Astrocyte of the cerebellum (primary cell): ENCODE data around the gene POMGNT1.

Experiments used
- DNase-seq: peaks from one replicate; pipeline ENCODE4 v3.0.0-alpha.2; 2011; ENCODE audit warnings: low read depth
- H3K4me3 ChIP-seq: 2 replicates; pipeline ENCODE4 v1.5.1; 2011; ENCODE audit warnings: mild to moderate bottlenecking, low read depth, low read length, moderate library complexity
- CTCF ChIP-seq: IDR thresholded peaks from 2 replicates; pipeline ENCODE4 v1.5.1; 2012; ENCODE audit warnings: low read length, low read depth, moderate library complexity, mild to moderate bottlenecking; ENCODE audit errors: missing control alignments
- in situ Hi-C: cut with HindIII; loops from 2 replicates; pipeline ENCODE4 v1.10.0; 2017; ENCODE audit warnings: low sequenced_read_pairs

The POMGNT1 gene

GRCh38 chr1:46175243-46175642 is 23.0 kb downstream of the POMGNT1 start:
- in situ Hi-C loops, result no loop called here

GRCh38 chr1:46174448-46175231 is 23.6 kb downstream of the POMGNT1 start, which contains the start of gene TSPAN1:
Gene TSPAN1 (plus strand): TSS chr1:46175087. CDS start chr1:46181108, 6,021 bp downstream.
- TF ChIP-seq CTCF, result no peak
- DNase-seq, result no peak
- no peak within 1 kb of the TSS for H3K4me3 ChIP-seq
- in situ Hi-C loops, result no loop called here

More at GRCh38 chr1:46175243-46175642, 23.0 kb downstream of the POMGNT1 start:
- no peak for TF ChIP-seq CTCF
- no peak for DNase-seq
- H3K4me3 ChIP-seq, result no peak overlapping the region

DNA sequence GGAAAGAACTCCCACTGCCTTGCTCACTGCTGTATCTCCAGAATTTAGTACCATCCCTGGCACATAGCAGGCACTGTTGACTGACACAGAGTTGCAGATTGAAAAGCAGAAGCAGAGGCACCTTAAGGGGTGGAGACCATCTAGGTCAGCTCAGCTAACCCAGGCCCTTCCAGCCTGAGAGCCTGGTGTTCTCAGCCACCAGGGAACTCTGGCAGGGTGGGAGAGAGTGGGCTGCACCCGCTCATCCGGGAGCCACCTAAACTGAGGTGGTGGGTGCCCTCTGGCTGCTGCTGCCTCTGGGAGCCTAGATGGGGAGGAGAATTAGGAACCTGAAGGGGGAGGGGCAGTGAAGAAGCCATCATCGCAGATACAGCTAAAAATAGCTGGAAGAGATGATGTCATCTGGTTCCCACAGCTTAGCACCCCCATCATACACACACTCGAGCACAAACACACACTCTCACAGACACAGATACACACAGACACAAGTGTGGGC is 24.8 kb downstream of the POMGNT1 start:
- DNase-seq, result no peak
- in situ Hi-C loops, result no loop called here
- no peak overlapping the region for H3K4me3 ChIP-seq
- TF ChIP-seq CTCF, result no peak

DNA sequence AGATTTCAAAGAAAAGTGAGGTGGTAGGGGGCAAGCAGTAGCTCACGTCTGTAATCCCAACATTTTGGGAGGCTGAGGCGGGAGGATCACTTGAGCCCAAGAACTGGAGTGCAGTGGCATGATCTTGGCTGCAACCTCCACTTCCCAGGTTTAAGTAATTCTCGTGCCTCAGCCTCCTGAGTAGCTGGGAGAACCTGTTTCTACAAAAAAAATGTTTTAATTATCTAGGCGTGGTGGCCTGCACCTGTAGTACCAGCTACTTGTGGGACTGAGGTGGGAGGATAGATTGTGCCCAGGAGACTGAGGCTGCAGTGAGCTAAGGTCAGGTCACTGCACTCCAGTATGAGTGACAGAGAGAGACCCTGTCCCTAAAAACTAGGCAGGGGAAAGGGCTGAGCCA is 25.9 kb downstream of the POMGNT1 start:
- in situ Hi-C loops, result no loop called here
- no peak for DNase-seq
- no peak for TF ChIP-seq CTCF
- no peak overlapping the region for H3K4me3 ChIP-seq

DNA sequence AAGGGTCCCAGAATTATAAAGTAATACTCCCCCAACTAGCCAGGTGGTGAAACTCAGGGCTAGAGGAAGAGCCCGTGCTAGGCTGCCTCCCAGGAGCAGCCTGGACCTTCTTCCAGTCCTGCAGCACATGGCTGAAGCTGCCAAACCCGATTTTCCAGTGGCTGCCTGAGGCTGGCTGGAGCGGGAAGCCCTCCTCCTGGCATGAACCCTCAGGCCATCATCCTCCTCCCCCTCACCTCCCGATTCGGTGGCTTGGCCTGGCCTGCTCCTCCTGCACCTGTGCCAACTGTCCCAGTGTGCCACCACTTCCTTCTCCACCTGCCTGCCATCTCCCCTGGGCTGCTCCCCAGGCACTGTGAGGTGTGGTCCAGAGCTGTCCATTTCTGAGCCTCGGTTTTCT is 26.4 kb downstream of the POMGNT1 start:
- TF ChIP-seq CTCF, result no peak
- in situ Hi-C loops, result no loop called here
- no peak overlapping the region for H3K4me3 ChIP-seq
- no peak for DNase-seq

DNA sequence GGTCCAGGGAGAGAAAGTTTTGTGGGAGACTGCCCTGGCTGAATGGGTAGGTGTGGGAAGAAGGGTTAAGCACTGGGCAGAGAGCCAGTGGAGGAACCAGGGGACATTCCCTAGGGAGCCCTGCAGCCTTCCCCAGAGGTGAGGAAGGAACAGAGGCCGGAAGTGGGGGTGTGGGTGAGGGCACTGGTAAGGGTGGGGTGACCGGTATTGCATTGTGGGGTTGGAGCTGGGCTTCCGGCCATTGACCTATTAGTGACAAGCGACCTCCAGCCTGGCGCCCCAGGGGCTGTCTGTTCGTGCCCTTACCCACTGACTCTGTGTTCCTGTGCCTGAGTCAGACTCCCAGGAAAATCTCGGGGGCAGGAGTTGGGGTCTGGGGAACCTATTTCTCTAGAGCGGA is 26.9 kb downstream of the POMGNT1 start:
- TF ChIP-seq CTCF, result no peak
- in situ Hi-C loops, result no loop called here
- no peak for DNase-seq
- no peak overlapping the region for H3K4me3 ChIP-seq
